Upper lobe of right lung (tissue), 1 donor: ENCODE measurements around the gene PRKACA. TPM values are rescaled to one million over a fixed set of nuclear protein-coding genes. Genes with fewer than 3 reads are reported as not detected.
A peak's percentile ranks its signal among the peaks of the same experiment; 100 is the strongest.

ENCODE experiments used
- ATAC-seq: fragments of 200-7000 bp; cut with Tn5 transposase; one replicate; pipeline ENCODE4 v1.9.1; 2020; ENCODE audit warnings: mild to moderate bottlenecking, moderate library complexity
- DNase-seq: peaks from one replicate; pipeline ENCODE4 v3.0.0-alpha.2; 2020
- H3K27ac ChIP-seq: fragments of 200-600 bp; one replicate; pipeline ENCODE4 v1.8.0; 2022
- H3K27me3 ChIP-seq: fragments of 200-600 bp; one replicate; pipeline ENCODE4 v1.8.0; 2022; ENCODE audit warnings: mild to moderate bottlenecking
- H3K36me3 ChIP-seq: fragments of 200-600 bp; one replicate; pipeline ENCODE4 v1.8.0; 2022
- H3K4me1 ChIP-seq: fragments of 200-600 bp; one replicate; pipeline ENCODE4 v1.8.0; 2022
- H3K4me3 ChIP-seq: fragments of 200-600 bp; one replicate; pipeline ENCODE4 v1.8.0; 2022; ENCODE audit warnings: mild to moderate bottlenecking
- H3K9me3 ChIP-seq: fragments of 200-600 bp; one replicate; pipeline ENCODE4 v1.8.0; 2022
- intact Hi-C: fragments of 100-400 bp; cut with DNase I; formaldehyde crosslinking; loops from one replicate; pipeline ENCODE4 v1.11.0; 2022
- total RNA-seq: library from RNA; stranded (reverse); fragmentation: NEBNext Ultra II Directional; extraction: Animal tissue kit (Norgen Biotek cat#: 25700); gene quantifications from one replicate; pipeline ENCODE4 v1.2.1, GENCODE V29; 2021
- TF ChIP-seq, protein P1 (sequence below): fragments of 200-600 bp; IDR thresholded peaks from one replicate; pipeline ENCODE4 v1.8.0; 2022; ENCODE audit warnings: antibody characterized with exemption
- donor health status: DM: no; HTN: yes; CAD: no; lungs with severe emphysema.

PRKACA gene
- total RNA-seq, 1 donor from 2014 or later, result 85.7 TPM

DNA sequence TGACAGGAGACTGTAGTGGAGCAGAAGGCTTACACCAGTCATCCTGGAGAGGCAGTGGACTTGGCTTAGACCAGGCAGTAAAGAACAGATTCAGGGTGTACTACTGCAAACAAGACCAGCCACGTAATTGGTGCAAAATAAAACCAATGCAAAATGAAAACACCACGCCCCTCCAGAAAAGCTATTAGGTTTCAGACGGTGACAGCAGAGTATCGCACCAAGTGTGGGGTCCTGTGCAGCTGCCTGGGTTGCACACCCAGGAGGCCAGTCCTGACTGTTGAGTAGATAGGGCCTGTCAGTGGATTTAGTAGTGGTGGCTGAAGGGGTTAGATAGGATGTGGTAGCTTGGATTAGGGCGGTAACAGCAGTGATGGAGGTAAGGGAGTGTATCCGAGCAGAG is 5.4 kb upstream of the PRKACA start:
- TF ChIP-seq, protein P1, sequence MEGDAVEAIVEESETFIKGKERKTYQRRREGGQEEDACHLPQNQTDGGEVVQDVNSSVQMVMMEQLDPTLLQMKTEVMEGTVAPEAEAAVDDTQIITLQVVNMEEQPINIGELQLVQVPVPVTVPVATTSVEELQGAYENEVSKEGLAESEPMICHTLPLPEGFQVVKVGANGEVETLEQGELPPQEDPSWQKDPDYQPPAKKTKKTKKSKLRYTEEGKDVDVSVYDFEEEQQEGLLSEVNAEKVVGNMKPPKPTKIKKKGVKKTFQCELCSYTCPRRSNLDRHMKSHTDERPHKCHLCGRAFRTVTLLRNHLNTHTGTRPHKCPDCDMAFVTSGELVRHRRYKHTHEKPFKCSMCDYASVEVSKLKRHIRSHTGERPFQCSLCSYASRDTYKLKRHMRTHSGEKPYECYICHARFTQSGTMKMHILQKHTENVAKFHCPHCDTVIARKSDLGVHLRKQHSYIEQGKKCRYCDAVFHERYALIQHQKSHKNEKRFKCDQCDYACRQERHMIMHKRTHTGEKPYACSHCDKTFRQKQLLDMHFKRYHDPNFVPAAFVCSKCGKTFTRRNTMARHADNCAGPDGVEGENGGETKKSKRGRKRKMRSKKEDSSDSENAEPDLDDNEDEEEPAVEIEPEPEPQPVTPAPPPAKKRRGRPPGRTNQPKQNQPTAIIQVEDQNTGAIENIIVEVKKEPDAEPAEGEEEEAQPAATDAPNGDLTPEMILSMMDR, result no peak
- no peak for DNase-seq
- H3K9me3 ChIP-seq, result no peaks in the 10 kb centered on the region
- peaks cover 24% of the 10 kb centered on the region for H3K4me1 ChIP-seq
- ATAC-seq, result no peak
- no peak overlapping the region for H3K27ac ChIP-seq
- H3K36me3 ChIP-seq, result no peaks in the 10 kb centered on the region
- intact Hi-C loops, result no loop called here
- H3K27me3 ChIP-seq, result no peaks in the 10 kb centered on the region
- no peak overlapping the region for H3K4me3 ChIP-seq

DNA sequence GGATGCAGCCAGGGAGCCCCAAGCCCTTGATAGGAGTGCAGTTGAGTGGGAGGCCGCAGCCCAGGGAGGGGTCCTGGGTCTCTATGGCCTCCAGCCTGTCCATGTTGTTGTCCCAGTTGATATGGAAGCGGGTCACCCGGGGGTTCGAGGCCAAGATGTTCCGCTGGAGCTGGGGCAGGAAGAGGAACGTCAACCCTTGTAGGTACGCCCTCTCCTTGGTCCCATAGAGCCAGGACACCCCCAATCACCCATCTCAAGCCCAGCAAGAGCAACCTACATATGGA is 2.9 kb upstream of the PRKACA start:
- Histone ChIP-seq H3K36me3 (no peaks in the 10 kb centered on the region), H3K9me3 (no peaks in the 10 kb centered on the region), H3K27me3 (no peaks in the 10 kb centered on the region), H3K4me3 (no peak overlapping the region), H3K27ac (peak overlapping the region; percentile 100), H3K4me1 (peaks cover 33% of the 10 kb centered on the region)
- DNase-seq (no peak), ATAC-seq (no peak)
- intact Hi-C loops, result no loop called here
- TF ChIP-seq, protein P1, result no peak

DNA sequence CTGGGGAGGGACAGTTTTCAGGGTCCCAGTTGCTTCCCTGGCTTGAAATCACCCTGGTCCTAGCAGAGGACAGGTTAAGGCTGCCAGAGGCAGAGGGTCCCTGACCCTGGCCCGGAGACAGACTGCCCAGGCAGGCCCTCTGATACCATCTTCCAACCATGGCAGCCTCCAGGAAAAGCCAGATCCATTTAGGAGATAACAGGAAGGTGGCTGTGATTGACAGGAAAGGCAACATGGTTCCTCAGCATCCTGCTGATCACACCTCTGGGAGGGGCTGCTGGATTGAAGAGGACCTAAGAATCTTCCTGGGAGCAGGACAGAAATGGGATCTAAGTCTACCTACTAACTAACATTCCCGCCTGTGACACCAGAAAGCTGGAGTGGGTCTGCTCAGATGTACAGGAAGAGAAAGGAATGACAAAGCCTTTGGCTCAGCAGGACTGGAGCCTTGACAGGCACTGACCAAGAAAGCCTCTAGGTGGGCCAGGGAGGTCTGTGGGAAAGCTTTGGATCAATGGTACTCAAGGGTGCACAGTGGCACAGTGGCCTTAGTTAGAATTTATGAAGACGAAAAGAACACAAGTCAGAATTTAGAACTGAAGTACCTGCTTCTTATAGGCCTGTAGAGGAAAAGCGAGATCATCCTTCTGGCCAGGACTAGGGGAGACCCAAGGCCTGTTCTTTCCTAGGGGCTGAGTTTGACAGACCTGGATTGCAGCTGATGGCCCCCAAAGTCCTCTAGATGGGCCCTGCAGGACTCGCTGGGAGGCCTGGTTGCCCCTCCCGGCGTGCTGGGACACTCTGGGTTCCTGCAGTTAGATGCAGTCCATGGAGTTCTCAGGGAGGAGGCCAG is 2.3 kb upstream of the PRKACA start:
- DNase-seq, result no peak
- TF ChIP-seq, protein P1, result no peak
- Histone ChIP-seq H3K4me3 (peak overlapping the region; percentile 65), H3K9me3 (no peaks in the 10 kb centered on the region), H3K36me3 (no peaks in the 10 kb centered on the region), H3K27me3 (no peaks in the 10 kb centered on the region), H3K4me1 (peaks cover 34% of the 10 kb centered on the region), H3K27ac (peak overlapping the region; percentile 100)
- ATAC-seq, result no peak
- intact Hi-C loops, result no loop called here

DNA sequence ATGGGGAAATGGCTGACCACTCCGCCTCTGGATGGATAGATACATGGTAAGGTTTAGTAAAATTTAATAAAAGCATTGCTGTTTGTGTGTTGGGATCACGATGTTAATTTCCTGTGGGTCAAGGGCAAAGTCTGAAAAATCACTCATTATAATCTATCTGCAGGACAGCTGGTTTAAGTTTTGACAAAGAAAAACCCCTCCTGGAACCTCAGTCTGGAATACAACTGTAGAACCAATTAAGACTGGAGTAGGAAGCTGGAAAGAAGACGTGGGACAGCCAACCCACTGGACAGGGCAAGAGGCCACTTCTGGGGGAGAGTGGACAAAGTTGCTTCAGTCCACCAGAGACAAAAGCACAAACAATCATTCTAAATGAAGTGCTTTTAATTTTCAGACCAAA is 1.6 kb upstream of the PRKACA start:
- DNase-seq, result no peak
- H3K27ac ChIP-seq, result peak overlapping the region; percentile 100
- TF ChIP-seq, protein P1, result no peak
- peak overlapping the region; percentile 65 for H3K4me3 ChIP-seq
- ATAC-seq, result no peak
- no peaks in the 10 kb centered on the region for H3K9me3 ChIP-seq
- H3K4me1 ChIP-seq, result peaks cover 40% of the 10 kb centered on the region
- intact Hi-C loops, result no loop called here
- H3K36me3 ChIP-seq, result no peaks in the 10 kb centered on the region
- H3K27me3 ChIP-seq, result no peaks in the 10 kb centered on the region

DNA sequence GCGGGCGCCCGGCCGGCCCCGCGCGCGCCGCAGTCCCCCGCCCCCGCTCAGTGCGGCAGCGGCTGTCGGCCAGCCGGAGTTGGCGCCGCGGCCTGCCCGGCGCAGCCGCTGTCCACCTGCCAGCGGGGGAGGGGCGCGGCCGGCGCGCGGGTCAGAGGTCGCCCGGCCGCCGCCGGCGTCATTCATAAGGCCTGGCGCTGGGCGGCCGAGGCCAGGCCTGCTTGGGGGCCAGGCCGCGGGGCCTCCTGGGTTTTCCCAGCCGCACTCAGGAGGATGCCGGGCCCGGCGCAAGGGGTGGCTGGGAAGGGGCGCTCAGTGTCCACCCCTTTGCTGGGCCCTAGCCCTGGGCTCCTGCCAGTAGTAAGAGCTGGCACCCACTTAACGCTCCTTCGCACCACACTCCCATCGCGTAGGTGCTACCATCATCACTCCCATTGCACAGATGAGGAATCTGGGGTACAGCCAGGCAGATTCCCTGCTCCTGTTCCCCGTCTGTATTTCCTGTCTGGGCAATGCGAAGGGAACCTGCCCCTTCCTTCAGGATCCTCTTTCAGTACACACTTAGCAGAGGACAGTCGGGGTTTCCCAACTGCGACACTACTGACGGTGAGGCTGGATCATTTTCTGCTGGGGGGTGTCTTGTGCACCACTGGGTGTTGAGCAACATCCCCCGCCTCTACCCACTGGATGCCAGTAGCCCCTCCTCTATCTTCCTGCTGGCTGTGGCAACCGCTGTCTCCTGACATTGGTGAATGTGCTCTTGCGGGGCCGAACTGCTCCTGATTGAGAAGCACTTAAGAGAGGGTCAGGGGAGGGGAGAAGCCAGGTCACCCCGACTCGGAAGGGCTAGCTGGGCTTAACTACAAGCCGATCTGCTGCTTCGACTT is 846 bp upstream of the PRKACA start:
- DNase-seq (peak; percentile 92), ATAC-seq (peak; percentile 67)
- Histone ChIP-seq H3K27me3 (no peaks in the 10 kb centered on the region), H3K4me1 (peaks cover 47% of the 10 kb centered on the region), H3K36me3 (no peaks in the 10 kb centered on the region), H3K27ac (peak overlapping the region; percentile 100), H3K4me3 (peak overlapping the region; percentile 65), H3K9me3 (no peaks in the 10 kb centered on the region)
- TF ChIP-seq, protein P1, result no peak
- intact Hi-C loops, result no loop called here
